Stomach (tissue), 9 donors: Measurements from ENCODE around the gene EIF2B2. TPM values are rescaled to one million over a fixed set of nuclear protein-coding genes. Genes with fewer than 3 reads are reported as not detected.

Experiments used
- DNase-seq, 2 donors: peaks; one replicate each; pipeline versions ENCODE4 v3.0.0 to v3.0.0-alpha.2; 2013 to 2019
- H3K27ac ChIP-seq, 5 donors: fragments of 200-600 bp in 4 of 5; sonication (generic) in 4 of 5; one replicate each; pipeline ENCODE4 v1.5.1; 2013 to 2019; ENCODE audit warnings: mild to moderate bottlenecking in 1 of 5, moderate library complexity in 1 of 5
- H3K27me3 ChIP-seq, 3 donors: fragments of 200-600 bp; sonication (generic); one replicate each; pipeline ENCODE4 v1.5.1; 2017 to 2019; ENCODE audit warnings: mixed run types in 1 of 3
- H3K36me3 ChIP-seq, 4 donors: fragments of 200-600 bp; sonication (generic); 1 replicate in 3 of 4; 2 replicates in 1 of 4; pipeline ENCODE4 v1.5.1; 2016 to 2019
- H3K4me1 ChIP-seq, 4 donors: fragments of 200-600 bp; sonication (generic); one replicate each; pipeline ENCODE4 v1.5.1; 2016 to 2019
- H3K4me3 ChIP-seq, 4 donors: fragments of 200-600 bp; sonication (generic) in 3 of 4; one replicate each; pipeline ENCODE4 v1.5.1; 2016 to 2019; ENCODE audit warnings: mild to moderate bottlenecking in 1 of 4
- H3K9me3 ChIP-seq, 4 donors: fragments of 200-600 bp; sonication (generic); one replicate each; pipeline ENCODE4 v1.5.1; 2016 to 2019
- EP300 ChIP-seq: sonication (generic); formaldehyde crosslinking; IDR thresholded peaks from one replicate; pipeline ENCODE4 v1.6.1; 2017; ENCODE audit warnings: antibody characterized with exemption
- POLR2A ChIP-seq, 4 donors: fragments of 450-650 bp; IDR thresholded peaks; one replicate each; pipeline ENCODE4 v1.6.1; 2016; ENCODE audit warnings: antibody characterized with exemption in 4 of 4, control low read depth in 2 of 4, mild to moderate bottlenecking in 1 of 4, moderate library complexity in 1 of 4
- POLR2AphosphoS5 ChIP-seq, 3 donors: sonication (generic); formaldehyde crosslinking; IDR thresholded peaks; one replicate each; pipeline ENCODE4 v1.6.1; 2016; ENCODE audit warnings: antibody characterized with exemption in 3 of 3
- WGBS, 5 donors: extraction: QIAGEN DNeasy Blood & Tissue Kit in 3 of 5; methylation state at CpG; one replicate each; pipeline versions ENCODE4 v1.1.5 to v1.1.7; 2013 to 2018; 5-methylcytosine and 5-hydroxymethylcytosine counted together
- intact Hi-C: fragments of 100-400 bp; cut with DNase I; formaldehyde crosslinking; loops from one replicate; pipeline ENCODE4 v1.15.1; 2023; ENCODE audit warnings: low total_unique reads
- polyA plus RNA-seq, 3 donors: library from polyadenylated mRNA; stranded (reverse); fragments of 200-250 nt; gene quantifications; one replicate each; pipeline ENCODE4 v1.2.3, GENCODE V29; 2013
- small RNA-seq, 4 donors: library from RNA; depleted of rRNA; stranded (forward); fragments of <200 nt; gene quantifications; one replicate each; pipeline ENCODE3, GENCODE V24; 2016
- total RNA-seq, 5 donors: library from RNA; depleted of rRNA; stranded (reverse); fragments of >200 nt; gene quantifications; one replicate each; pipeline versions ENCODE4 v1.1.0 to v1.2.3, GENCODE V29; 2014 to 2016
- TF ChIP-seq, protein P1 (sequence below), 7 experiments: fragments of 450-650 bp in 4 of 7; fragments of 200-600 bp in 3 of 7; sonication (generic) in 3 of 7; IDR thresholded peaks; one replicate each; pipeline ENCODE4 v1.5.1; 2016 to 2019; ENCODE audit warnings: antibody characterized with exemption in 7 of 7, control low read depth in 2 of 7, mild to moderate bottlenecking in 1 of 7
- donor health status: healthy with polysubstance abuse.
- donor health status: Bipolar disorder and iron deficiency.
- donor health status: healthy.

The EIF2B2 gene
- total and polyA plus RNA-seq, 8 donors = 5.8 to 182 (median 27.7) TPM

DNA sequence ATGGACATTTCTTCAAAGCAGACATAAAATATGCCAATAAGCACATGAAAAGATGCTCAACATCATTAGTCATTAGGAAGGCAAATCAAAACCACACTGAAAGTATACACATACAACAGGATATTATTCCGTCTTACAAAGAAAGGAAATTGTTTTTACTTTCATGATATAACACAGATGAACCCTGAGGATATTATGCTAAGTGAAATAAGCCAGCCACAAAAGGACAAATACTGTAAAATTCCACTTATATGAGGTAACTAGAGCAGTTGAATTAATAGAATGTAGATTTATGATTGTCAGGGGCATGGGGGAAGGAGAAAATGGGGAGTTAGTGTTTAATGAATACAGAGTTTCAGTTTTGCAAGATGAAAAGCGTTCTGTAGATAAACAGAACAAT lies 56.9 kb downstream of the EIF2B2 start:
- peaks cover 0 to 8% (median 0%) of the 10 kb centered on the region in 4 donors for H3K36me3 ChIP-seq
- H3K4me1 ChIP-seq = peaks cover 0 to 18% (median 17%) of the 10 kb centered on the region in 4 donors
- no peaks in the 10 kb centered on the region for H3K27me3 ChIP-seq
- no peak overlapping the region for H3K4me3 ChIP-seq
- H3K27ac ChIP-seq = no peak overlapping the region
- TF ChIP-seq EP300 = no peak
- TF ChIP-seq POLR2A (IDR thresholded peaks at IDR 0.05) = no peak
- TF ChIP-seq, protein P1, sequence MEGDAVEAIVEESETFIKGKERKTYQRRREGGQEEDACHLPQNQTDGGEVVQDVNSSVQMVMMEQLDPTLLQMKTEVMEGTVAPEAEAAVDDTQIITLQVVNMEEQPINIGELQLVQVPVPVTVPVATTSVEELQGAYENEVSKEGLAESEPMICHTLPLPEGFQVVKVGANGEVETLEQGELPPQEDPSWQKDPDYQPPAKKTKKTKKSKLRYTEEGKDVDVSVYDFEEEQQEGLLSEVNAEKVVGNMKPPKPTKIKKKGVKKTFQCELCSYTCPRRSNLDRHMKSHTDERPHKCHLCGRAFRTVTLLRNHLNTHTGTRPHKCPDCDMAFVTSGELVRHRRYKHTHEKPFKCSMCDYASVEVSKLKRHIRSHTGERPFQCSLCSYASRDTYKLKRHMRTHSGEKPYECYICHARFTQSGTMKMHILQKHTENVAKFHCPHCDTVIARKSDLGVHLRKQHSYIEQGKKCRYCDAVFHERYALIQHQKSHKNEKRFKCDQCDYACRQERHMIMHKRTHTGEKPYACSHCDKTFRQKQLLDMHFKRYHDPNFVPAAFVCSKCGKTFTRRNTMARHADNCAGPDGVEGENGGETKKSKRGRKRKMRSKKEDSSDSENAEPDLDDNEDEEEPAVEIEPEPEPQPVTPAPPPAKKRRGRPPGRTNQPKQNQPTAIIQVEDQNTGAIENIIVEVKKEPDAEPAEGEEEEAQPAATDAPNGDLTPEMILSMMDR (IDR thresholded peaks at IDR 0.05) = no peak
- no peak for TF ChIP-seq POLR2AphosphoS5 (IDR thresholded peaks at IDR 0.05)
- H3K9me3 ChIP-seq = no peaks in the 10 kb centered on the region
- no peak for DNase-seq
- 84 to 90% (median 88%) methylated on average over 2 of the region's 2 CpGs for WGBS, 5 donors
- intact Hi-C loops = no loop called here

DNA sequence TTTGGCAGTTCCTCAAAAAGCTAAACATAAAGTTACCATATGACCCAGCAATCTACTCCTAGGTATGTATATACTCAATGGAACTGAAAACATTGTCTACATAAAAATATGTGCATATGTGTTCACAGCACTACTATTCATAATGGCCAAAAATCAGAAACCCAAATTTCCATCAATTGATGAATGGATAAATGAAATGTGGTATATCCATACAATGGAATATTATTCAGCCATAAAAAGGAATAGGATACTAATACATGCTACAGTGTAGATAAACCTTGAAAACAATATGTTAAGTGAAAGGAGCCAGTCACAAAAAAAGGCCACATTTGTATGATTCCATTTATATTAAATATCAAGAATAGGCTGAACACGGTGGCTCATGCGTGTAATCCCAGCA lies 57.7 kb downstream of the EIF2B2 start:
- no peak overlapping the region for H3K4me3 ChIP-seq
- intact Hi-C loops = no loop called here
- peaks cover 0 to 8% (median 0%) of the 10 kb centered on the region in 4 donors for H3K36me3 ChIP-seq
- H3K27ac ChIP-seq = no peak overlapping the region
- H3K4me1 ChIP-seq = peaks cover 0 to 19% (median 17%) of the 10 kb centered on the region in 4 donors
- 48 to 98% (median 51%) methylated on average over 2 of the region's 2 CpGs for WGBS, 5 donors
- no peaks in the 10 kb centered on the region for H3K9me3 ChIP-seq
- TF ChIP-seq, protein P1 (IDR thresholded peaks at IDR 0.05) = no peak
- no peak for TF ChIP-seq POLR2AphosphoS5 (IDR thresholded peaks at IDR 0.05)
- no peak for TF ChIP-seq EP300
- TF ChIP-seq POLR2A (IDR thresholded peaks at IDR 0.05) = no peak
- DNase-seq = no peak
- no peaks in the 10 kb centered on the region for H3K27me3 ChIP-seq

Small RNA genes within 50 kb of the gene (small RNA-seq; reads per million reads assigned to genes)
- 0 reads per million in 4 donors for gene RNU6-689P

Other genes starting within 250 kb of the EIF2B2 start
- 100 to 1,000 TPM in 1 of 5 donors, 10 to 100 TPM in 4; 29.2 to 114 (median 70.4) TPM for gene YLPM1, start 239.6 kb upstream of the EIF2B2 start, total RNA-seq
- 10 to 100 TPM; 11.9 to 13.7 (median 12.5) TPM for gene YLPM1, start 239.6 kb upstream of the EIF2B2 start, polyA plus RNA-seq
- not detected for gene PROX2, start 126.8 kb upstream of the EIF2B2 start, total RNA-seq
- not detected for gene PROX2, start 126.8 kb upstream of the EIF2B2 start, polyA plus RNA-seq
- gene DLST, start 121.0 kb upstream of the EIF2B2 start, total RNA-seq = 100 to 1,000 TPM in 2 of 5 donors, 10 to 100 TPM in 3; 25.1 to 125 (median 88.5) TPM
- gene DLST, start 121.0 kb upstream of the EIF2B2 start, polyA plus RNA-seq = 10 to 100 TPM; 42.0 to 64.8 (median 45.9) TPM
- 1 to 10 TPM in 2 of 5 donors, not detected in 3; 1.3 to 2.0 TPM for gene RPS6KL1, start 79.7 kb upstream of the EIF2B2 start, total RNA-seq
- 1 to 10 TPM in 2 of 3 donors, under 1 TPM in 1; 0.92 to 2.5 (median 2.0) TPM for gene RPS6KL1, start 79.7 kb upstream of the EIF2B2 start, polyA plus RNA-seq
- gene PGF, start 47.3 kb upstream of the EIF2B2 start, total RNA-seq = 10 to 100 TPM in 1 of 5 donors, 1 to 10 TPM in 3, not detected in 1; 1.8 to 13.3 (median 8.1) TPM
- 1 to 10 TPM; 3.7 to 7.2 (median 4.8) TPM for gene PGF, start 47.3 kb upstream of the EIF2B2 start, polyA plus RNA-seq
- 10 to 100 TPM in 4 of 5 donors, 1 to 10 TPM in 1; 9.3 to 53.2 (median 36.8) TPM for gene MLH3, start 48.5 kb downstream of the EIF2B2 start, total RNA-seq
- gene MLH3, start 48.5 kb downstream of the EIF2B2 start, polyA plus RNA-seq = 10 to 100 TPM in 1 of 3 donors, 1 to 10 TPM in 2; 7.2 to 13.4 (median 8.3) TPM
- gene ACYP1, start 61.1 kb downstream of the EIF2B2 start, total RNA-seq = 10 to 100 TPM in 2 of 5 donors, 1 to 10 TPM in 1, not detected in 2; 7.9 to 27.7 (median 12.2) TPM
- gene ACYP1, start 61.1 kb downstream of the EIF2B2 start, polyA plus RNA-seq = 10 to 100 TPM in 2 of 3 donors, 1 to 10 TPM in 1; 9.3 to 30.1 (median 11.9) TPM
- 10 to 100 TPM in 1 of 5 donors, 1 to 10 TPM in 1, under 1 TPM in 1, not detected in 2; 0.37 to 10.4 (median 5.9) TPM for gene ZC2HC1C, start 66.7 kb downstream of the EIF2B2 start, total RNA-seq
- gene ZC2HC1C, start 66.7 kb downstream of the EIF2B2 start, polyA plus RNA-seq = 1 to 10 TPM; 1.9 to 4.5 (median 3.7) TPM
- 100 to 1,000 TPM in 1 of 5 donors, 10 to 100 TPM in 4; 17.1 to 225 (median 49.1) TPM for gene NEK9, start 124.1 kb downstream of the EIF2B2 start, total RNA-seq
- 10 to 100 TPM; 12.5 to 26.4 (median 13.1) TPM for gene NEK9, start 124.1 kb downstream of the EIF2B2 start, polyA plus RNA-seq
- 100 to 1,000 TPM in 4 of 5 donors, 10 to 100 TPM in 1; 26.6 to 292 (median 140) TPM for gene TMED10, start 173.7 kb downstream of the EIF2B2 start, total RNA-seq
- gene TMED10, start 173.7 kb downstream of the EIF2B2 start, polyA plus RNA-seq = 10 to 100 TPM; 48.4 to 71.7 (median 61.9) TPM